GM12801 (cell line): ENCODE results near the gene DSN1.

Source experiments
- TF ChIP-seq, protein P1 (sequence below): IDR thresholded peaks from one replicate; pipeline ENCODE4 v1.5.1; 2011; ENCODE audit warnings: control low read depth; ENCODE audit not compliant: insufficient read length; ENCODE audit errors: extremely low read depth

The DSN1 gene

DNA sequence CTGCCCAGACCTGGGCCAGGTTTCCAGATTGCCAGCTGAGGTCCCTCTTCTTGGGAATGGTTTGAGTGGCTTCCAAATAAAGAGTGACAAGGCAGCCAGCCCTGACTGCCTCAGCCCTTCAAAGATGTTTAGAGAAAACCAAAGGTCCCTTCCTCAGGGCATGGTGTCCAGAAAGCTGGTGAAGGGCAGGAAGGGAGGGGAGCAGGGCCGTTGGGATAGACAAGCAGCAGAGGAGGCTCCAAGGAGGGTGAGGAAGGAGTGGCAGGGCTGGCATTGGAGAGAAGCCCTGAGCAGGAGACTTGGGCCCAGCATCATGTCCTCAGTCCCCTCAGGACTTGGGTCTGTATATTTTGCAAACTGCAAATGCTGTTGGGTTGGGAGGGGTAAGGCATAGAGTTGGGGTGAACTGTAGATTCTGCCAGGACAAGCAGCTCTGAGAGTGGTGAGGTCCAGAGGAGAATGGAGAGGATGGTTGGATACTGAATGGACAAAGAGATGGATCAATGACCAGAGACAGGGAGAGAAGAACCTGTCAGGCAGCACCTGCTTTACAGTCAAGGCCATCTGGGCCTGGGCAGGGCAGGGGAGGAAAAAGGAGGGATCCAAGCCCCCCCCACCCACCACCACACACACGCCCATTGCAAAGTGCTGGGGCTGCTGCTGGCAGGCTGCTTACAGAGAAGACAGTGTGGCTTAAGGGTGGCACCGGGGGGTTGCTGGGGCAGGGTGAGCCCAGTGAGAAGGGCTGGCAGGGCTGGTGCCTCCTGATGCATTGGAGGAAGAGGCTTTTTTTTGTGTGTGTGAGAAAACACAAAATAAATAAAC is 5.5 kb upstream of the DSN1 start:
- TF ChIP-seq, protein P1, sequence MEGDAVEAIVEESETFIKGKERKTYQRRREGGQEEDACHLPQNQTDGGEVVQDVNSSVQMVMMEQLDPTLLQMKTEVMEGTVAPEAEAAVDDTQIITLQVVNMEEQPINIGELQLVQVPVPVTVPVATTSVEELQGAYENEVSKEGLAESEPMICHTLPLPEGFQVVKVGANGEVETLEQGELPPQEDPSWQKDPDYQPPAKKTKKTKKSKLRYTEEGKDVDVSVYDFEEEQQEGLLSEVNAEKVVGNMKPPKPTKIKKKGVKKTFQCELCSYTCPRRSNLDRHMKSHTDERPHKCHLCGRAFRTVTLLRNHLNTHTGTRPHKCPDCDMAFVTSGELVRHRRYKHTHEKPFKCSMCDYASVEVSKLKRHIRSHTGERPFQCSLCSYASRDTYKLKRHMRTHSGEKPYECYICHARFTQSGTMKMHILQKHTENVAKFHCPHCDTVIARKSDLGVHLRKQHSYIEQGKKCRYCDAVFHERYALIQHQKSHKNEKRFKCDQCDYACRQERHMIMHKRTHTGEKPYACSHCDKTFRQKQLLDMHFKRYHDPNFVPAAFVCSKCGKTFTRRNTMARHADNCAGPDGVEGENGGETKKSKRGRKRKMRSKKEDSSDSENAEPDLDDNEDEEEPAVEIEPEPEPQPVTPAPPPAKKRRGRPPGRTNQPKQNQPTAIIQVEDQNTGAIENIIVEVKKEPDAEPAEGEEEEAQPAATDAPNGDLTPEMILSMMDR, result no peak

DNA sequence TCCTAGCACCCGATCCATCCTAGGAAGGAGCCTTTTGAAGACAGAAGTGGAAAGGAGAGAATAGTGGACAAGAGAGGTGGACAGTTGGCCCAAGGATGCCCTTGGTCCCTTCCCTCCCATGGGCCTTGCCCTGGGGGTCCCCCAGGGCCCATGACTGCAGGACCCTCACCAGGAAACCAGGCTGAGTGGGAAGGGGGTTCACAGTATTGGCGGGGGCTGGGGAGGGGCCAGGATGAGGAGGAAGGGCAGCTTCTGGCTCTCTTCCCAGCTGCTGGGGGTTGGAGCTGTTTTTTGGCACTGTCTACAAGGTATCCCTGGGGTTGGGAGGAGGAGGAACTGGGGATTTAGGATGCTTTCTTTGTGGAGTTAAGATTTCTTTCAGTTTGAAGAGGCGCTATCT is 4.0 kb upstream of the DSN1 start:
- TF ChIP-seq, protein P1, result no peak

GRCh38 chr20:36777167-36777566 is 3.6 kb upstream of the DSN1 start:
- TF ChIP-seq, protein P1, result no peak

GRCh38 chr20:36775826-36776225 is 2.3 kb upstream of the DSN1 start:
- TF ChIP-seq, protein P1, result no peak

- TF ChIP-seq, protein P1, result no peak
Observed at GRCh38 chr20:36775196-36775595, 1.6 kb upstream of the DSN1 start.

- TF ChIP-seq, protein P1, result no peak
Observed at GRCh38 chr20:36773107-36773596, 411 bp downstream of the DSN1 start.

- TF ChIP-seq, protein P1, result no peak
Observed at GRCh38 chr20:36770680-36771079, 2.9 kb downstream of the DSN1 start.
